ENCODE data around the gene MEGF9. TPM values are rescaled to one million over a fixed set of nuclear protein-coding genes. Genes with fewer than 3 reads are reported as not detected.

MEGF9 gene
- total RNA-seq, 1 donor from 2014 or later, result 15.7 TPM

GRCh38 chr9:120701248-120701647, 13.0 kb downstream of the MEGF9 start:
- TF ChIP-seq CTCF (IDR thresholded peaks at IDR 0.05; ENCODE audit: unreplicated experiment), result no peak
- H3K27me3 Mint-ChIP-seq (ENCODE audit: low read depth), result no peaks in the 10 kb centered on the region
- DNase-seq (ENCODE audit: low spot score in 2 of 2, unreplicated experiment in 2 of 2), result no peak
- H3K4me1 Mint-ChIP-seq, result peaks cover 30% of the 10 kb centered on the region
- H3K4me3 Mint-ChIP-seq, result no peak overlapping the region
- peak overlapping the region; percentile 9 for H3K27ac Mint-ChIP-seq
- H3K36me3 Mint-ChIP-seq, result peaks cover 2% of the 10 kb centered on the region
- H3K9me3 Mint-ChIP-seq, result no peaks in the 10 kb centered on the region

- no peak overlapping the region for H3K4me3 Mint-ChIP-seq
- H3K4me1 Mint-ChIP-seq, result peaks cover 18% of the 10 kb centered on the region
- TF ChIP-seq CTCF (IDR thresholded peaks at IDR 0.05; ENCODE audit: unreplicated experiment), result no peak
- DNase-seq (ENCODE audit: low spot score in 2 of 2, unreplicated experiment in 2 of 2), result no peak
- H3K9me3 Mint-ChIP-seq, result no peaks in the 10 kb centered on the region
- no peaks in the 10 kb centered on the region for H3K36me3 Mint-ChIP-seq
- no peaks in the 10 kb centered on the region for H3K27me3 Mint-ChIP-seq (ENCODE audit: low read depth)
- H3K27ac Mint-ChIP-seq, result no peak overlapping the region
These were observed 15.5 kb downstream of the MEGF9 start for GRCh38 chr9:120698766-120699165.

- Mint-ChIP-seq H3K36me3 (no peaks in the 10 kb centered on the region), H3K27ac (no peak overlapping the region), H3K27me3 (ENCODE audit: low read depth) (no peaks in the 10 kb centered on the region), H3K4me1 (peaks cover 20% of the 10 kb centered on the region), H3K9me3 (no peaks in the 10 kb centered on the region), H3K4me3 (no peak overlapping the region)
- no peak for DNase-seq (ENCODE audit: low spot score in 2 of 2, unreplicated experiment in 2 of 2)
- TF ChIP-seq CTCF (IDR thresholded peaks at IDR 0.05; ENCODE audit: unreplicated experiment), result no peak
These were observed 16.8 kb downstream of the MEGF9 start for GRCh38 chr9:120697448-120697847.

GRCh38 chr9:120696551-120697230, 17.6 kb downstream of the MEGF9 start:
- no peaks in the 10 kb centered on the region for H3K27me3 Mint-ChIP-seq (ENCODE audit: low read depth)
- H3K4me3 Mint-ChIP-seq, result no peak overlapping the region
- TF ChIP-seq CTCF (IDR thresholded peaks at IDR 0.05; ENCODE audit: unreplicated experiment), result no peak
- H3K27ac Mint-ChIP-seq, result no peak overlapping the region
- H3K4me1 Mint-ChIP-seq, result peaks cover 20% of the 10 kb centered on the region
- no peak for DNase-seq (ENCODE audit: low spot score in 2 of 2, unreplicated experiment in 2 of 2)
- H3K9me3 Mint-ChIP-seq, result no peaks in the 10 kb centered on the region
- H3K36me3 Mint-ChIP-seq, result no peaks in the 10 kb centered on the region

GRCh38 chr9:120694559-120694958, 19.7 kb downstream of the MEGF9 start:
- Mint-ChIP-seq H3K36me3 (no peaks in the 10 kb centered on the region), H3K9me3 (no peaks in the 10 kb centered on the region), H3K27ac (no peak overlapping the region), H3K4me3 (no peak overlapping the region), H3K4me1 (peaks cover 11% of the 10 kb centered on the region), H3K27me3 (ENCODE audit: low read depth) (no peaks in the 10 kb centered on the region)
- DNase-seq (ENCODE audit: low spot score in 2 of 2, unreplicated experiment in 2 of 2), result no peak
- TF ChIP-seq CTCF (IDR thresholded peaks at IDR 0.05; ENCODE audit: unreplicated experiment), result no peak

- no peak overlapping the region for H3K4me3 Mint-ChIP-seq
- H3K9me3 Mint-ChIP-seq, result no peaks in the 10 kb centered on the region
These were observed 20.6 kb downstream of the MEGF9 start for GRCh38 chr9:120693700-120694008.

More at GRCh38 chr9:120693700-120694008, 20.6 kb downstream of the MEGF9 start:
- Mint-ChIP-seq H3K4me1 (peaks cover 6% of the 10 kb centered on the region), H3K27ac (no peak overlapping the region), H3K27me3 (ENCODE audit: low read depth) (no peaks in the 10 kb centered on the region), H3K36me3 (no peaks in the 10 kb centered on the region)
- TF ChIP-seq CTCF (IDR thresholded peaks at IDR 0.05; ENCODE audit: unreplicated experiment), result no peak
- DNase-seq (ENCODE audit: low spot score in 2 of 2, unreplicated experiment in 2 of 2), result no peak

Measured in mesothelial cell of epicardium (in vitro differentiated cells).